Activated T-helper 2 cell treated with anti-CD3 and anti-CD28 coated beads, Interferon-gamma antibody, Interleukin-2, Interleukin-4, amounts not matched to agents 10 μg/mL and 5 μg/mL and 100 μg/mL, durations not matched to agents 14 hours and 24 hours and 36 hours (primary cell): ENCODE measurements around the gene SATB2. TPM values are rescaled to one million over a fixed set of nuclear protein-coding genes. Genes with fewer than 3 reads are reported as not detected.

Experiments
- DNase-seq: peaks from one replicate; pipeline ENCODE4 v3.0.0; 2021; ENCODE audit warnings: low spot score
- H3K27ac Mint-ChIP-seq: one replicate; pipeline ENCODE4 v1.8.0; 2021; ENCODE audit warnings: mixed read lengths
- H3K27me3 Mint-ChIP-seq: one replicate; pipeline ENCODE4 v1.8.0; 2021; ENCODE audit warnings: low read depth, mixed read lengths
- H3K36me3 Mint-ChIP-seq: one replicate; pipeline ENCODE4 v1.8.0; 2021; ENCODE audit warnings: low read depth, mixed read lengths
- H3K4me1 Mint-ChIP-seq: one replicate; pipeline ENCODE4 v1.8.0; 2021; ENCODE audit warnings: low read depth, mixed read lengths
- H3K4me3 Mint-ChIP-seq: one replicate; pipeline ENCODE4 v1.8.0; 2021; ENCODE audit warnings: low read depth, mild to moderate bottlenecking, moderate library complexity, mixed read lengths
- H3K9me3 Mint-ChIP-seq: one replicate; pipeline ENCODE4 v1.8.0; 2021; ENCODE audit warnings: mixed read lengths
- intact Hi-C: fragments of 100-400 bp; cut with micrococcal nuclease; formaldehyde crosslinking; loops from one replicate; pipeline ENCODE4 v1.15.1; 2023
- total RNA-seq: library from RNA; stranded (reverse); gene quantifications from 2 replicates; pipeline ENCODE4 v1.2.3, GENCODE V29; 2022

Gene SATB2
- total RNA-seq, 1 donor from 2014 or later = 0.05 TPM

GRCh38 chr2:199462956-199463692 lies 5.4 kb upstream of the SATB2 start:
- Mint-ChIP-seq H3K27ac (no peak overlapping the region), H3K27me3 (peaks cover 67% of the 10 kb centered on the region), H3K36me3 (no peaks in the 10 kb centered on the region), H3K4me1 (peaks cover 15% of the 10 kb centered on the region), H3K9me3 (no peaks in the 10 kb centered on the region), H3K4me3 (peak overlapping the region; percentile 13)
- intact Hi-C loops = no loop called here
- peak; percentile 46 for DNase-seq

- DNase-seq = no peak
- Mint-ChIP-seq H3K27me3 (peaks cover 62% of the 10 kb centered on the region), H3K27ac (no peak overlapping the region), H3K9me3 (no peaks in the 10 kb centered on the region), H3K4me1 (peaks cover 16% of the 10 kb centered on the region), H3K4me3 (no peak overlapping the region), H3K36me3 (no peaks in the 10 kb centered on the region)
- intact Hi-C loops = no loop called here
Observed at GRCh38 chr2:199462347-199462955, 4.7 kb upstream of the SATB2 start.

GRCh38 chr2:199461711-199462346 lies 4.1 kb upstream of the SATB2 start:
- no peaks in the 10 kb centered on the region for H3K36me3 Mint-ChIP-seq
- H3K9me3 Mint-ChIP-seq = no peaks in the 10 kb centered on the region
- peaks cover 20% of the 10 kb centered on the region for H3K4me1 Mint-ChIP-seq
- no peak overlapping the region for H3K4me3 Mint-ChIP-seq
- peaks cover 62% of the 10 kb centered on the region for H3K27me3 Mint-ChIP-seq
- DNase-seq = no peak
- H3K27ac Mint-ChIP-seq = no peak overlapping the region
- intact Hi-C loops = loop anchor here (1.0 kb wide), 1 partner anchor 7 kb away; no protein-coding TSS in a partner anchor

GRCh38 chr2:199460846-199461710 lies 3.3 kb upstream of the SATB2 start:
- DNase-seq = no peak
- Mint-ChIP-seq H3K27ac (no peak overlapping the region), H3K27me3 (peaks cover 60% of the 10 kb centered on the region), H3K36me3 (no peaks in the 10 kb centered on the region), H3K4me3 (no peak overlapping the region), H3K4me1 (peaks cover 20% of the 10 kb centered on the region), H3K9me3 (no peaks in the 10 kb centered on the region)
- intact Hi-C loops = loop anchor here (1.0 kb wide), 1 partner anchor 8 kb away; no protein-coding TSS in a partner anchor

- no peaks in the 10 kb centered on the region for H3K36me3 Mint-ChIP-seq
- H3K27me3 Mint-ChIP-seq = peaks cover 57% of the 10 kb centered on the region
- H3K4me1 Mint-ChIP-seq = peaks cover 19% of the 10 kb centered on the region
- H3K4me3 Mint-ChIP-seq = peak overlapping the region; percentile 86
- H3K27ac Mint-ChIP-seq = no peak overlapping the region
- H3K9me3 Mint-ChIP-seq = no peaks in the 10 kb centered on the region
- no peak for DNase-seq
- intact Hi-C loops = no loop called here
Observed at GRCh38 chr2:199460101-199460671, 2.4 kb upstream of the SATB2 start.

- intact Hi-C loops = no loop called here
- H3K9me3 Mint-ChIP-seq = no peaks in the 10 kb centered on the region
- no peak overlapping the region for H3K27ac Mint-ChIP-seq
- H3K27me3 Mint-ChIP-seq = peaks cover 55% of the 10 kb centered on the region
- H3K36me3 Mint-ChIP-seq = no peaks in the 10 kb centered on the region
- H3K4me1 Mint-ChIP-seq = peaks cover 17% of the 10 kb centered on the region
- DNase-seq = no peak
- H3K4me3 Mint-ChIP-seq = peak overlapping the region; percentile 86
Observed at GRCh38 chr2:199459286-199460100, 1.8 kb upstream of the SATB2 start.

- peak overlapping the region; percentile 47 for H3K4me3 Mint-ChIP-seq
- peaks cover 17% of the 10 kb centered on the region for H3K4me1 Mint-ChIP-seq
- peaks cover 53% of the 10 kb centered on the region for H3K27me3 Mint-ChIP-seq
- H3K36me3 Mint-ChIP-seq = no peaks in the 10 kb centered on the region
- no peak overlapping the region for H3K27ac Mint-ChIP-seq
- DNase-seq = no peak
- intact Hi-C loops = no loop called here
- no peaks in the 10 kb centered on the region for H3K9me3 Mint-ChIP-seq
Observed at GRCh38 chr2:199458806-199459285, 1.1 kb upstream of the SATB2 start.

- Mint-ChIP-seq H3K9me3 (no peaks in the 10 kb centered on the region), H3K4me1 (peaks cover 17% of the 10 kb centered on the region), H3K27ac (no peak overlapping the region), H3K27me3 (peaks cover 53% of the 10 kb centered on the region), H3K36me3 (no peaks in the 10 kb centered on the region), H3K4me3 (peak overlapping the region; percentile 60)
- DNase-seq = no peak
- intact Hi-C loops = no loop called here
Observed at GRCh38 chr2:199458009-199458805, 468 bp upstream of the SATB2 start.

- H3K27me3 Mint-ChIP-seq = peaks cover 56% of the 10 kb centered on the region
- intact Hi-C loops = loop anchor here (1.0 to 2.0 kb wide), 2 partner anchors 9 to 14 kb away; no protein-coding TSS in a partner anchor
Observed at GRCh38 chr2:199456383-199457146, 1.2 kb downstream of the SATB2 start.

GRCh38 chr2:199455545-199456382 lies 2.0 kb downstream of the SATB2 start:
- Mint-ChIP-seq H3K27ac (no peak overlapping the region), H3K36me3 (no peaks in the 10 kb centered on the region), H3K4me1 (peaks cover 17% of the 10 kb centered on the region), H3K27me3 (peaks cover 55% of the 10 kb centered on the region), H3K9me3 (no peaks in the 10 kb centered on the region), H3K4me3 (no peak overlapping the region)
- no peak for DNase-seq
- intact Hi-C loops = loop anchor here (2.0 kb wide), 1 partner anchor 15 kb away; no protein-coding TSS in a partner anchor

More at GRCh38 chr2:199456383-199457146, 1.2 kb downstream of the SATB2 start:
- H3K4me3 Mint-ChIP-seq = peak overlapping the region; percentile 47
- H3K9me3 Mint-ChIP-seq = no peaks in the 10 kb centered on the region
- H3K27ac Mint-ChIP-seq = no peak overlapping the region
- no peak for DNase-seq
- H3K4me1 Mint-ChIP-seq = peaks cover 17% of the 10 kb centered on the region
- H3K36me3 Mint-ChIP-seq = no peaks in the 10 kb centered on the region
